Thymus (tissue), 14 donors: ENCODE measurements around the gene SPNS3. TPM values are rescaled to one million over a fixed set of nuclear protein-coding genes. Genes with fewer than 3 reads are reported as not detected.

Experiments used
- DNase-seq, 9 donors: peaks; one replicate each; pipeline ENCODE4 v3.0.0-alpha.2; 2013; ENCODE audit warnings: low spot score in 9 of 9, low read depth in 6 of 9, missing footprints in 1 of 9
- H3K27ac ChIP-seq, 2 donors: one replicate each; pipeline ENCODE4 v1.5.1; 2013; ENCODE audit warnings: control low read depth in 1 of 2, low read depth in 1 of 2, low read length in 1 of 2, mild to moderate bottlenecking in 1 of 2, moderate library complexity in 1 of 2
- H3K27me3 ChIP-seq, 2 donors: one replicate each; pipeline ENCODE4 v1.5.1; 2013; ENCODE audit warnings: low read length in 1 of 2; ENCODE audit not compliant: control insufficient read depth in 2 of 2, insufficient read depth in 1 of 2
- H3K36me3 ChIP-seq, 2 donors: one replicate each; pipeline ENCODE4 v1.5.1; 2013; ENCODE audit warnings: low read length in 1 of 2, mild to moderate bottlenecking in 1 of 2, moderate library complexity in 1 of 2; ENCODE audit not compliant: control insufficient read depth in 2 of 2, insufficient read depth in 2 of 2
- H3K4me1 ChIP-seq, 2 donors: one replicate each; pipeline ENCODE4 v1.5.1; 2013; ENCODE audit warnings: low read length in 2 of 2; ENCODE audit not compliant: control insufficient read depth in 2 of 2, insufficient read depth in 2 of 2
- H3K4me3 ChIP-seq, 2 donors: one replicate each; pipeline ENCODE4 v1.5.1; 2013; ENCODE audit warnings: low read length in 2 of 2, control low read depth in 1 of 2, mild to moderate bottlenecking in 1 of 2
- H3K9me3 ChIP-seq, 2 donors: one replicate each; pipeline ENCODE4 v1.5.1; 2013; ENCODE audit warnings: low read length in 1 of 2, mild to moderate bottlenecking in 1 of 2; ENCODE audit not compliant: control insufficient read depth in 2 of 2, insufficient read depth in 1 of 2
- WGBS: extraction: QIAGEN DNeasy Blood & Tissue Kit; methylation state at CpG from one replicate; pipeline ENCODE4 v1.1.7; 2013; 5-methylcytosine and 5-hydroxymethylcytosine counted together
- long read RNA-seq, 10 donors: transcript quantifications; one replicate each; lab custom pipeline, GENCODE V29; 2026
- polyA plus RNA-seq: library from polyadenylated mRNA; stranded (reverse); fragments of 200-250 nt; gene quantifications from one replicate; pipeline ENCODE4 v1.2.3, GENCODE V29; 2013
- total RNA-seq: library from RNA; stranded (reverse); fragments of 120-200 nt; gene quantifications from one replicate; pipeline ENCODE4 v1.2.4, GENCODE V29; 2013
- donor health status: healthy.

SPNS3 gene
- total RNA-seq, result 9.1 TPM
- polyA plus RNA-seq, result 11.5 TPM
- long read RNA-seq, donor 1, partial matches to known transcripts, result 0 of 1 reads
- long read RNA-seq, donor 1, other reads (novel, unspliced or antisense), result 0 of 1 reads
- long read RNA-seq, donor 2, result 0 reads
- long read RNA-seq, donor 3, partial matches to known transcripts, result 9 of 10 reads
- long read RNA-seq, donor 3, other reads (novel, unspliced or antisense), result 0 of 10 reads
- long read RNA-seq, donor 4, partial matches to known transcripts, result 8 of 8 reads
- long read RNA-seq, donor 4, other reads (novel, unspliced or antisense), result 0 of 8 reads
- long read RNA-seq, donor 5, partial matches to known transcripts, result 16 of 18 reads
- long read RNA-seq, donor 5, other reads (novel, unspliced or antisense), result 0 of 18 reads
- long read RNA-seq, donor 6, partial matches to known transcripts, result 5 of 5 reads
- long read RNA-seq, donor 6, other reads (novel, unspliced or antisense), result 0 of 5 reads
- long read RNA-seq, donor 7, partial matches to known transcripts, result 0 of 2 reads
- long read RNA-seq, donor 7, other reads (novel, unspliced or antisense), result 0 of 2 reads
- long read RNA-seq, donor 8, partial matches to known transcripts, result 0 of 1 reads
- long read RNA-seq, donor 8, other reads (novel, unspliced or antisense), result 0 of 1 reads
- long read RNA-seq, donor 9, partial matches to known transcripts, result 0 of 2 reads
- long read RNA-seq, donor 9, other reads (novel, unspliced or antisense), result 0 of 2 reads
- long read RNA-seq, donor 10, result 0 reads

- H3K4me3 ChIP-seq, result peak within 1 kb of the TSS; percentile 2 to 47
- DNase-seq, result peak; percentile 36 to 84 (median 50)
- peaks cover 0 to 5% of the 10 kb centered on the region in 2 donors for H3K9me3 ChIP-seq
- H3K4me1 ChIP-seq, result peaks cover 22 to 48% of the 10 kb centered on the region in 2 donors
- H3K27ac ChIP-seq, result peak within 1 kb of the TSS; percentile 39 to 60
- no peaks in the 10 kb centered on the region for H3K27me3 ChIP-seq
- no peaks in the 10 kb centered on the region for H3K36me3 ChIP-seq
- 4% methylated on average over 13 of the region's 13 CpGs for whole genome bisulfite sequencing
These were observed at the start of gene SPNS3 for GRCh38 chr17:4433515-4434031. SPNS3 (plus strand) TSS chr17:4433940; CDS start chr17:4433968, 28 bp downstream.

DNA sequence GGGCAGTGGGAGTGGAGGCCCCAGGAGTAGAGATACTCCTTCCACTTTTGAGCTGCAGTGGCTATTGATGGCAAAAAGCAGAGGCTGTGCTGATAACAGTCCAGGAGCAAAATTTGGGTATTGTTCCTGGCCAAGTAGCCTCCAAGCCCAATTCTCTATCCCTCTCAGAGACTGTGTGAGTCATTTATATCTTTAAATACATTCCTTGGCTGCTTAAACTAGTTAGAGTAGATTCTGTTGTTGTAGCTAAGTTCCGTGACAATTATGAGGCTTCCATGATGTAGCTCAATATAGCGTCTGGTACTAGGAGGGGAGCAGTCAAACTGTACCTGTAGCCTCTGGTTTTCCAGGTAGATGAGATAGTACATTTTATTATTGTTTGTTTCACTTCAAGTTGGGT, 47.3 kb upstream of the SPNS3 start:
- H3K36me3 ChIP-seq, result no peaks in the 10 kb centered on the region
- 80% methylated on average over 2 of the region's 2 CpGs for WGBS
- no peaks in the 10 kb centered on the region for H3K9me3 ChIP-seq
- H3K27ac ChIP-seq, result no peak overlapping the region
- peaks cover 0 to 9% of the 10 kb centered on the region in 2 donors for H3K4me1 ChIP-seq
- DNase-seq, result no peak
- no peaks in the 10 kb centered on the region for H3K27me3 ChIP-seq
- H3K4me3 ChIP-seq, result no peak overlapping the region

GRCh38 chr17:4387137-4387536, 46.6 kb upstream of the SPNS3 start:
- WGBS, result 93% methylated on average over 5 of the region's 5 CpGs
- DNase-seq, result no peak
- Histone ChIP-seq H3K4me3 (no peak overlapping the region), H3K4me1 (peaks cover 0 to 1% of the 10 kb centered on the region in 2 donors), H3K36me3 (no peaks in the 10 kb centered on the region), H3K9me3 (no peaks in the 10 kb centered on the region), H3K27me3 (no peaks in the 10 kb centered on the region), H3K27ac (no peak overlapping the region)

GRCh38 chr17:4389079-4389478, 44.7 kb upstream of the SPNS3 start:
- Histone ChIP-seq H3K4me1 (no peaks in the 10 kb centered on the region), H3K9me3 (no peaks in the 10 kb centered on the region), H3K27ac (no peak overlapping the region), H3K36me3 (no peaks in the 10 kb centered on the region), H3K4me3 (no peak overlapping the region), H3K27me3 (no peaks in the 10 kb centered on the region)
- 93% methylated on average over 8 of the region's 8 CpGs for WGBS
- no peak for DNase-seq

DNA sequence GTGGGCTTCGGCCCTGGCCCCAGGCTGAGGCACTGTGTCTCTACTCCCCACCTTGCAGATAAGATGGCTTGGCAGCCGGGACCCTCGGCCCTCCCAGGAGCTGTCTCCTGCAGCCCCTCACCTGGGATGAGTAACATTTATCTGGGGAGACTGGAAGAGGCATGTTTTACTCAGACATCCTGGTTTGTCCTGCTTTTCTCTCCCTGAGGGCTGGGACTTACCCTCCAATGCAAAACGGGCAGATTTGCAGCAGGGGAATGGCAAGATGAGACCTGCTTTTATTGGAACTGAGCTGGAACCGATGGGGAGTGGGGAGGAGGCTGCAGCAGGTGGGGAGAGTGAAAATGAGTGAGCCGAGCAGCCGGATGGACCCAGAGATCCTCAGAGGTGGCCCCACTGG, 39.9 kb upstream of the SPNS3 start:
- peak overlapping the region in 1 of 2 donors; percentile 7 for H3K27ac ChIP-seq
- WGBS, result 89% methylated on average over 7 of the region's 7 CpGs
- peak in 1 of 9 donors; percentile 24 for DNase-seq
- no peaks in the 10 kb centered on the region for H3K9me3 ChIP-seq
- H3K36me3 ChIP-seq, result no peaks in the 10 kb centered on the region
- H3K27me3 ChIP-seq, result peaks cover 0 to 2% of the 10 kb centered on the region in 2 donors
- H3K4me3 ChIP-seq, result no peak overlapping the region
- peaks cover 0 to 3% of the 10 kb centered on the region in 2 donors for H3K4me1 ChIP-seq

DNA sequence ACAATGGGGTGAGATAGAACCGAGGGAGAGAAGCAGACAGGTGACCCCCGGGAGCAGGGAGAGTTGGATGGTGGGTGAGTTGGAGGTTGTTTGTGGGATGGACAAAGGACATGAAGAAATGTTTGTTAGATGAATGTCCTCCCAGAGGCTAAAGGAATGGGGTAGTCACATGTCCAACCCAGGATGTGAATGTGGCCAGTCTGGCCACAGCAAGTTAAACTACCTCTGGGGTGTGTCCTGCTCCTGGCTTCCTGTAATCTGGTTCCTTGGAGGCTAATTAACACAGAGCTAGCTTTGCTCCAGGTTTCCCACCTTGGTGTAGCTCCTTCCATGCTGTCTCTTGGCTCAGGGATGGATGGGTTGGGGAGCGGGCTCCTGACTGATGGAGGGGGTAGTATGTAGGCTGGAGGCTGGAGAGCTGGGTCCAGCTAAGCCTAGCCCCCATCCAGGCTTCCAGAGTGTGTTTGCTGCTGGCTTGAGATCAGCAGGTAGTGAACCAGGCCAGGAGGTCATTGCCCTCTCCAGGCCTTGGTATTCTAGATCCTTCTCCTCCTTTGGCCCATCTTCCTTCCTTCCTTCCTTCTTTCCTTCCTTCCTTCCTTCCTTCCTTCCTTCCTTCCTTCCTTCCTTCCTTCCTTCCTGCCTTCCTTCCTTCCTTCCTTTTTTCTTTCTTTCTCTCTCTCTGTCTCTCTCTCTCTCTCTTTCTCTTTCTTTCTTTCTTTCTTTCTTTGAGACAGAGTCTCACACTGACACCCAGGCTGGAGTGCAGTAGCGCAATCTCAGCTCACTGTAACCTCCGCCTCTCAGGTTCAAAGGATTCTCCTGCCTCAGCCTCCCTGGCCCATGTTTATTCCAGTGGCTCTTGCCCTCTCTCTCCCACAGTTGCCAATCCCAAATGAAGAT, 39.3 kb upstream of the SPNS3 start:
- WGBS, result 92% methylated on average over 5 of the region's 5 CpGs

GRCh38 chr17:4395111-4395478, 38.6 kb upstream of the SPNS3 start:
- H3K36me3 ChIP-seq, result no peaks in the 10 kb centered on the region
- H3K27me3 ChIP-seq, result peaks cover 0 to 2% of the 10 kb centered on the region in 2 donors
- DNase-seq, result no peak
- H3K27ac ChIP-seq, result no peak overlapping the region
- WGBS, result 94% methylated on average over 3 of the region's 3 CpGs
- H3K4me1 ChIP-seq, result peaks cover 0 to 3% of the 10 kb centered on the region in 2 donors
- H3K4me3 ChIP-seq, result no peak overlapping the region
- no peaks in the 10 kb centered on the region for H3K9me3 ChIP-seq

More for the DNA sequence above, 39.3 kb upstream of the SPNS3 start:
- Histone ChIP-seq H3K27me3 (peaks cover 0 to 2% of the 10 kb centered on the region in 2 donors), H3K4me3 (no peak overlapping the region), H3K9me3 (no peaks in the 10 kb centered on the region), H3K36me3 (no peaks in the 10 kb centered on the region), H3K27ac (no peak overlapping the region), H3K4me1 (peaks cover 0 to 3% of the 10 kb centered on the region in 2 donors)
- DNase-seq, result no peak

GRCh38 chr17:4397840-4398239, 35.9 kb upstream of the SPNS3 start:
- DNase-seq, result no peak
- H3K4me1 ChIP-seq, result peaks cover 0 to 3% of the 10 kb centered on the region in 2 donors
- H3K9me3 ChIP-seq, result no peaks in the 10 kb centered on the region
- peaks cover 0 to 2% of the 10 kb centered on the region in 2 donors for H3K27me3 ChIP-seq
- 96% methylated on average over 6 of the region's 6 CpGs for WGBS
- no peak overlapping the region for H3K4me3 ChIP-seq
- no peaks in the 10 kb centered on the region for H3K36me3 ChIP-seq
- H3K27ac ChIP-seq, result no peak overlapping the region
